Transverse colon (tissue), 4 donors: ENCODE measurements around the gene EIF2S3B.

Experiments used
- EP300 ChIP-seq: sonication (generic); formaldehyde crosslinking; IDR thresholded peaks from one replicate; pipeline ENCODE4 v1.6.1; 2017; ENCODE audit warnings: antibody characterized with exemption, low read depth
- POLR2A ChIP-seq: fragments of 450-650 bp; IDR thresholded peaks from one replicate; pipeline ENCODE4 v1.6.1; 2016; ENCODE audit warnings: antibody characterized with exemption, mild to moderate bottlenecking, moderate library complexity
- POLR2AphosphoS5 ChIP-seq, 3 donors: sonication (generic); formaldehyde crosslinking; IDR thresholded peaks; one replicate each; pipeline ENCODE4 v1.6.1; 2016; ENCODE audit warnings: antibody characterized with exemption in 3 of 3
- TF ChIP-seq, protein P1 (sequence below), 5 experiments: fragments of 200-600 bp in 3 of 5; fragments of 450-650 bp in 2 of 5; sonication (generic) in 3 of 5; IDR thresholded peaks; 1 replicate in 2 of 5; 2 replicates in 3 of 5; pipeline ENCODE4 v1.5.1; 2016 to 2017; ENCODE audit warnings: antibody characterized with exemption in 5 of 5, inconsistent platforms in 3 of 5, mild to moderate bottlenecking in 2 of 5, moderate library complexity in 1 of 5

DNA sequence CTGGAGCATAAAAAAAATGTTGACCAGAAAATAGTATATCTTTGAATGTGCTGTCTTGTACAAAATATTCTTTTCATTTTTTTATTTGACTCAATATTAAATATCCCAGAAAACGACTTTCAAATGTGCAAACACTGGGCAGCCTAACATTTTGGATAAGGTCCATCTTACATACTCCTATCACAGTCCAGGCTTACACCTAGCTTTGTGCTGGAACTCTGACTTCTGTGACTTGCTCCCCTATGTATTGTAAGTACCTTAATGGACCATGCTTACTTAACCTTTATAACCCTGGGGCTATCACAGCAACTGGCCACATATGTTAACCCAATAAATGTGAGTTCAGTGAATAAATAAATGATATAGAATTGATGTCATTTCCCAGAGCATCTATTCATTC is 7.6 kb upstream of the EIF2S3B start:
- TF ChIP-seq, protein P1, sequence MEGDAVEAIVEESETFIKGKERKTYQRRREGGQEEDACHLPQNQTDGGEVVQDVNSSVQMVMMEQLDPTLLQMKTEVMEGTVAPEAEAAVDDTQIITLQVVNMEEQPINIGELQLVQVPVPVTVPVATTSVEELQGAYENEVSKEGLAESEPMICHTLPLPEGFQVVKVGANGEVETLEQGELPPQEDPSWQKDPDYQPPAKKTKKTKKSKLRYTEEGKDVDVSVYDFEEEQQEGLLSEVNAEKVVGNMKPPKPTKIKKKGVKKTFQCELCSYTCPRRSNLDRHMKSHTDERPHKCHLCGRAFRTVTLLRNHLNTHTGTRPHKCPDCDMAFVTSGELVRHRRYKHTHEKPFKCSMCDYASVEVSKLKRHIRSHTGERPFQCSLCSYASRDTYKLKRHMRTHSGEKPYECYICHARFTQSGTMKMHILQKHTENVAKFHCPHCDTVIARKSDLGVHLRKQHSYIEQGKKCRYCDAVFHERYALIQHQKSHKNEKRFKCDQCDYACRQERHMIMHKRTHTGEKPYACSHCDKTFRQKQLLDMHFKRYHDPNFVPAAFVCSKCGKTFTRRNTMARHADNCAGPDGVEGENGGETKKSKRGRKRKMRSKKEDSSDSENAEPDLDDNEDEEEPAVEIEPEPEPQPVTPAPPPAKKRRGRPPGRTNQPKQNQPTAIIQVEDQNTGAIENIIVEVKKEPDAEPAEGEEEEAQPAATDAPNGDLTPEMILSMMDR (IDR thresholded peaks at IDR 0.05) = no peak
- no peak for TF ChIP-seq POLR2A
- no peak for TF ChIP-seq POLR2AphosphoS5 (IDR thresholded peaks at IDR 0.05)
- no peak for TF ChIP-seq EP300
